Islet of Langerhans (tissue), 1 donor: ENCODE data around the gene RTL3.
A peak's percentile ranks its signal among the peaks of the same experiment; 100 is the strongest.
"Not testable (repeated sequence)": the region's sequence is repeated elsewhere in the genome, so short reads cannot be mapped to it uniquely, and the experiment has no call there.

ENCODE experiments used
- FAIRE-seq: peaks from one replicate; lab custom pipeline; 2011; peaks lifted over from hg19 to GRCh38; lab: Jason Lieb, UNC

The RTL3 gene

GRCh38 chrX:78658845-78659744 is at the start of gene RTL3:
Gene RTL3, minus strand, starts transcription at chrX:78659328. Its CDS starts 908 bp downstream, at chrX:78658420.
- no peak for FAIRE-seq

- FAIRE-seq: no peak
Measured at GRCh38 chrX:78708816-78709215, 49.7 kb upstream of the RTL3 start.

- FAIRE-seq: no peak
Measured at GRCh38 chrX:78708262-78708661, 49.1 kb upstream of the RTL3 start.

GRCh38 chrX:78706071-78706470 is 46.9 kb upstream of the RTL3 start:
- FAIRE-seq: no peak

GRCh38 chrX:78693536-78693935 is 34.4 kb upstream of the RTL3 start:
- no peak for FAIRE-seq

GRCh38 chrX:78693012-78693411 is 33.9 kb upstream of the RTL3 start:
- FAIRE-seq: peak; percentile 73

- no peak for FAIRE-seq
Measured at GRCh38 chrX:78687586-78687985, 28.5 kb upstream of the RTL3 start.

GRCh38 chrX:78673246-78673645 is 14.1 kb upstream of the RTL3 start:
- FAIRE-seq: no peak

GRCh38 chrX:78665342-78665741 is 6.2 kb upstream of the RTL3 start:
- no peak for FAIRE-seq

GRCh38 chrX:78661836-78662235 is 2.7 kb upstream of the RTL3 start:
- FAIRE-seq: no peak

GRCh38 chrX:78659955-78660354 is 827 bp upstream of the RTL3 start:
- no peak for FAIRE-seq

GRCh38 chrX:78658414-78658813 is 714 bp downstream of the RTL3 start:
- FAIRE-seq: no peak

- FAIRE-seq: no peak
Measured at GRCh38 chrX:78655642-78656041, 3.5 kb downstream of the RTL3 start.

- peak; percentile 96 for FAIRE-seq
Measured at GRCh38 chrX:78653118-78653822, 5.9 kb downstream of the RTL3 start.

- FAIRE-seq: no peak
Measured at GRCh38 chrX:78650906-78651437, 8.2 kb downstream of the RTL3 start.

GRCh38 chrX:78643874-78644273 is 15.3 kb downstream of the RTL3 start:
- no peak for FAIRE-seq

- FAIRE-seq: no peak
Measured at GRCh38 chrX:78643096-78643495, 16.0 kb downstream of the RTL3 start.

- FAIRE-seq: not testable (repeated sequence)
Measured at GRCh38 chrX:78636096-78636495, 23.0 kb downstream of the RTL3 start.

GRCh38 chrX:78624962-78625909 is 33.9 kb downstream of the RTL3 start:
- FAIRE-seq: no peak

GRCh38 chrX:78624426-78624825 is 34.7 kb downstream of the RTL3 start:
- no peak for FAIRE-seq

- FAIRE-seq: no peak
Measured at GRCh38 chrX:78622831-78623230, 36.3 kb downstream of the RTL3 start.

- FAIRE-seq: no peak
Measured at GRCh38 chrX:78619834-78620233, 39.3 kb downstream of the RTL3 start.
